ENCODE results near the gene TBC1D17. TPM values are rescaled to one million over a fixed set of nuclear protein-coding genes. Genes with fewer than 3 reads are reported as not detected.

Gene TBC1D17
- total and polyA plus RNA-seq, 4 experiments from 2014 or later: 6.0 to 101 (median 57.9) TPM

GRCh38 chr19:49876422-49877019 lies 981 bp upstream of the TBC1D17 start:
- Histone ChIP-seq H3K4me3 (ENCODE audit: low read length in 2 of 2) (peak overlapping the region; percentile 97 to 98), H3K27me3 (ENCODE audit: insufficient read depth, low read length) (no peaks in the 10 kb centered on the region), H3K27ac (ENCODE audit: low read depth, low read length) (peak overlapping the region; percentile 95), H3K36me3 (ENCODE audit: insufficient read depth, low read length) (peaks cover 22% of the 10 kb centered on the region), H3K4me1 (ENCODE audit: insufficient read depth, low read length) (peaks cover 29% of the 10 kb centered on the region), H3K9me3 (ENCODE audit: control insufficient read depth in 1 of 2, low read length in 2 of 2) (no peaks in the 10 kb centered on the region)
- peaks cover 0 to 2% (median 0%) of the 10 kb centered on the region in 8 donors for H3K9me3 Mint-ChIP-seq
- H3K36me3 Mint-ChIP-seq: peaks cover 10 to 16% of the 10 kb centered on the region in 2 donors
- no peak overlapping the region for H3K4me3 Mint-ChIP-seq
- intact Hi-C loops (cut with micrococcal nuclease): loop anchor here (1.0 to 5.0 kb wide), 13 partner anchors 7 to 380 kb away; partner anchors contain the start of genes ATF5, FUZ, IL4I1 and NUP62
- peaks cover 14 to 46% (median 21%) of the 10 kb centered on the region in 4 donors for H3K4me1 Mint-ChIP-seq
- ChIA-PET POLR2A (ENCODE audit: partially characterized antibody) (interaction anchor here (0.9 to 5.4 kb wide), 29 partner anchors 9 to 1627 kb away, joined by 3 to 73 read pairs (median 8); partner anchors contain the start of genes AP2A1, ATF5, BCL2L12 and FUZ), CTCF (ENCODE audit: partially characterized antibody) (interaction anchor here (0.9 to 1.6 kb wide), 3 partner anchors 9 to 159 kb away, joined by 3 to 4 read pairs (median 3); partner anchors contain the start of gene PNKP)
- H3K27ac Mint-ChIP-seq: no peak overlapping the region
- no peaks in the 10 kb centered on the region for H3K27me3 Mint-ChIP-seq
- peak; percentile 99 for DNase-seq

- intact Hi-C loops (cut with micrococcal nuclease): loop anchor here (1.0 to 5.0 kb wide), 13 partner anchors 9 to 381 kb away; partner anchors contain the start of genes ATF5, FUZ, IL4I1 and NUP62
- Histone ChIP-seq H3K9me3 (ENCODE audit: control insufficient read depth in 1 of 2, low read length in 2 of 2) (no peaks in the 10 kb centered on the region), H3K27me3 (ENCODE audit: insufficient read depth, low read length) (no peaks in the 10 kb centered on the region), H3K4me3 (ENCODE audit: low read length in 2 of 2) (peak overlapping the region; percentile 95 to 97), H3K4me1 (ENCODE audit: insufficient read depth, low read length) (peaks cover 29% of the 10 kb centered on the region), H3K36me3 (ENCODE audit: insufficient read depth, low read length) (peaks cover 38% of the 10 kb centered on the region), H3K27ac (ENCODE audit: low read depth, low read length) (peak overlapping the region; percentile 95)
- ChIA-PET CTCF (ENCODE audit: partially characterized antibody) (no interaction called here), POLR2A (ENCODE audit: partially characterized antibody) (interaction anchor here (0.7 to 5.4 kb wide), 23 partner anchors 10 to 1628 kb away, joined by 3 to 73 read pairs (median 10); partner anchors contain the start of genes AP2A1, ATF5, BCL2L12 and FUZ)
- peak; percentile 98 to 99 (median 98) for DNase-seq
- Mint-ChIP-seq H3K36me3 (peaks cover 16 to 18% of the 10 kb centered on the region in 2 donors), H3K4me1 (peaks cover 14 to 44% (median 18%) of the 10 kb centered on the region in 4 donors), H3K27me3 (no peaks in the 10 kb centered on the region), H3K9me3 (no peaks in the 10 kb centered on the region), H3K4me3 (no peak overlapping the region), H3K27ac (no peak overlapping the region)
Measured at GRCh38 chr19:49877879-49878743, 609 bp downstream of the TBC1D17 start.

- POLR2A ChIA-PET (ENCODE audit: partially characterized antibody): interaction anchor here (1.4 to 5.4 kb wide), 6 partner anchors 11 to 66 kb away, joined by 8 to 73 read pairs (median 42); partner anchors contain the start of genes ATF5, FUZ, NUP62 and PNKP
- H3K4me1 ChIP-seq (ENCODE audit: insufficient read depth, low read length): peaks cover 29% of the 10 kb centered on the region
- DNase-seq: no peak
- H3K36me3 ChIP-seq (ENCODE audit: insufficient read depth, low read length): peaks cover 44% of the 10 kb centered on the region
- intact Hi-C loops (cut with micrococcal nuclease): loop anchor here (5.0 kb wide), 2 partner anchors 161 to 201 kb away; partner anchors contain the start of gene PRMT1
- Mint-ChIP-seq H3K27me3 (no peaks in the 10 kb centered on the region), H3K4me1 (peaks cover 14 to 44% (median 18%) of the 10 kb centered on the region in 4 donors), H3K4me3 (no peak overlapping the region), H3K36me3 (peaks cover 20 to 24% of the 10 kb centered on the region in 2 donors), H3K27ac (peak overlapping the region in 2 of 7 donors; percentile 17 to 83), H3K9me3 (no peaks in the 10 kb centered on the region)
- H3K27ac ChIP-seq (ENCODE audit: low read depth, low read length): peak overlapping the region; percentile 95
- no peaks in the 10 kb centered on the region for H3K27me3 ChIP-seq (ENCODE audit: insufficient read depth, low read length)
- H3K4me3 ChIP-seq (ENCODE audit: low read length in 2 of 2): no peak overlapping the region
- CTCF ChIA-PET (ENCODE audit: partially characterized antibody): no interaction called here
- no peaks in the 10 kb centered on the region for H3K9me3 ChIP-seq (ENCODE audit: control insufficient read depth in 1 of 2, low read length in 2 of 2)
Measured at GRCh38 chr19:49878744-49879070, 1.2 kb downstream of the TBC1D17 start.

- H3K4me1 ChIP-seq (ENCODE audit: insufficient read depth, low read length): peaks cover 29% of the 10 kb centered on the region
- Mint-ChIP-seq H3K4me3 (peak overlapping the region in 1 of 8 donors; percentile 20), H3K9me3 (no peaks in the 10 kb centered on the region), H3K4me1 (peaks cover 14 to 41% (median 18%) of the 10 kb centered on the region in 4 donors), H3K36me3 (peaks cover 22 to 25% of the 10 kb centered on the region in 2 donors), H3K27me3 (no peaks in the 10 kb centered on the region), H3K27ac (peak overlapping the region in 3 of 7 donors; percentile 53 to 83 (median 68))
- H3K9me3 ChIP-seq (ENCODE audit: control insufficient read depth in 1 of 2, low read length in 2 of 2): no peaks in the 10 kb centered on the region
- ChIA-PET CTCF (ENCODE audit: partially characterized antibody) (no interaction called here), POLR2A (ENCODE audit: partially characterized antibody) (interaction anchor here (1.4 to 5.4 kb wide), 2 partner anchors 11 to 30 kb away, joined by 9 to 60 read pairs; partner anchors contain the start of gene PTOV1)
- no peak for DNase-seq
- no peaks in the 10 kb centered on the region for H3K27me3 ChIP-seq (ENCODE audit: insufficient read depth, low read length)
- H3K4me3 ChIP-seq (ENCODE audit: low read length in 2 of 2): no peak overlapping the region
- no peak overlapping the region for H3K27ac ChIP-seq (ENCODE audit: low read depth, low read length)
- peaks cover 51% of the 10 kb centered on the region for H3K36me3 ChIP-seq (ENCODE audit: insufficient read depth, low read length)
- intact Hi-C loops (cut with micrococcal nuclease): loop anchor here (5.0 kb wide), 2 partner anchors 162 to 202 kb away; partner anchors contain the start of gene PRMT1
Measured at GRCh38 chr19:49879243-49879963, 1.9 kb downstream of the TBC1D17 start.

- peak overlapping the region in 2 of 7 donors; percentile 72 to 89 for H3K27ac Mint-ChIP-seq
- no peaks in the 10 kb centered on the region for H3K9me3 Mint-ChIP-seq
- no peaks in the 10 kb centered on the region for H3K27me3 Mint-ChIP-seq
- intact Hi-C loops (cut with micrococcal nuclease): no loop called here
- H3K4me1 Mint-ChIP-seq: peaks cover 12 to 32% (median 18%) of the 10 kb centered on the region in 4 donors
- peaks cover 29 to 31% of the 10 kb centered on the region in 2 donors for H3K36me3 Mint-ChIP-seq
- no peaks in the 10 kb centered on the region for H3K27me3 ChIP-seq (ENCODE audit: insufficient read depth, low read length)
- peaks cover 56% of the 10 kb centered on the region for H3K36me3 ChIP-seq (ENCODE audit: insufficient read depth, low read length)
- no peak overlapping the region for H3K27ac ChIP-seq (ENCODE audit: low read depth, low read length)
- DNase-seq: no peak
- CTCF ChIA-PET (ENCODE audit: partially characterized antibody): no interaction called here
- H3K4me3 Mint-ChIP-seq: peak overlapping the region in 1 of 8 donors; percentile 39
- POLR2A ChIA-PET (ENCODE audit: partially characterized antibody): interaction anchor here (1.1 to 1.7 kb wide), 4 partner anchors 11 to 70 kb away, joined by 3 to 6 read pairs (median 4); partner anchors contain the start of gene PTOV1
- no peak overlapping the region for H3K4me3 ChIP-seq (ENCODE audit: low read length in 2 of 2)
- H3K4me1 ChIP-seq (ENCODE audit: insufficient read depth, low read length): peaks cover 23% of the 10 kb centered on the region
- H3K9me3 ChIP-seq (ENCODE audit: control insufficient read depth in 1 of 2, low read length in 2 of 2): no peaks in the 10 kb centered on the region
Measured at GRCh38 chr19:49880162-49880869, 2.8 kb downstream of the TBC1D17 start.

GRCh38 chr19:49881186-49881585 lies 3.7 kb downstream of the TBC1D17 start:
- Mint-ChIP-seq H3K9me3 (no peaks in the 10 kb centered on the region), H3K27me3 (no peaks in the 10 kb centered on the region), H3K4me3 (peak overlapping the region in 1 of 8 donors; percentile 17), H3K4me1 (peaks cover 7 to 25% (median 12%) of the 10 kb centered on the region in 4 donors), H3K27ac (peak overlapping the region in 1 of 7 donors; percentile 17), H3K36me3 (peaks cover 32 to 33% of the 10 kb centered on the region in 2 donors)
- H3K4me1 ChIP-seq (ENCODE audit: insufficient read depth, low read length): peaks cover 15% of the 10 kb centered on the region
- DNase-seq: no peak
- ChIA-PET CTCF (ENCODE audit: partially characterized antibody) (no interaction called here), POLR2A (ENCODE audit: partially characterized antibody) (interaction anchor here (1.1 to 1.7 kb wide), 6 partner anchors 9 to 71 kb away, joined by 3 to 6 read pairs (median 4); partner anchors contain the start of genes PNKP and PTOV1)
- H3K27me3 ChIP-seq (ENCODE audit: insufficient read depth, low read length): no peaks in the 10 kb centered on the region
- intact Hi-C loops (cut with micrococcal nuclease): no loop called here
- H3K9me3 ChIP-seq (ENCODE audit: control insufficient read depth in 1 of 2, low read length in 2 of 2): no peaks in the 10 kb centered on the region
- H3K36me3 ChIP-seq (ENCODE audit: insufficient read depth, low read length): peaks cover 56% of the 10 kb centered on the region
- no peak overlapping the region for H3K4me3 ChIP-seq (ENCODE audit: low read length in 2 of 2)
- H3K27ac ChIP-seq (ENCODE audit: low read depth, low read length): no peak overlapping the region

Measured in CD4-positive, alpha-beta memory T cell (primary cell).